ENCODE data around the gene KIAA1671. TPM values are rescaled to one million over a fixed set of nuclear protein-coding genes. Genes with fewer than 3 reads are reported as not detected.

The KIAA1671 gene
- polyA plus RNA-seq, 1 donor, result 27.1 TPM

GRCh38 chr22:25013607-25014006, 61.1 kb downstream of the KIAA1671 start:
- DNase-seq, result no peak

DNA sequence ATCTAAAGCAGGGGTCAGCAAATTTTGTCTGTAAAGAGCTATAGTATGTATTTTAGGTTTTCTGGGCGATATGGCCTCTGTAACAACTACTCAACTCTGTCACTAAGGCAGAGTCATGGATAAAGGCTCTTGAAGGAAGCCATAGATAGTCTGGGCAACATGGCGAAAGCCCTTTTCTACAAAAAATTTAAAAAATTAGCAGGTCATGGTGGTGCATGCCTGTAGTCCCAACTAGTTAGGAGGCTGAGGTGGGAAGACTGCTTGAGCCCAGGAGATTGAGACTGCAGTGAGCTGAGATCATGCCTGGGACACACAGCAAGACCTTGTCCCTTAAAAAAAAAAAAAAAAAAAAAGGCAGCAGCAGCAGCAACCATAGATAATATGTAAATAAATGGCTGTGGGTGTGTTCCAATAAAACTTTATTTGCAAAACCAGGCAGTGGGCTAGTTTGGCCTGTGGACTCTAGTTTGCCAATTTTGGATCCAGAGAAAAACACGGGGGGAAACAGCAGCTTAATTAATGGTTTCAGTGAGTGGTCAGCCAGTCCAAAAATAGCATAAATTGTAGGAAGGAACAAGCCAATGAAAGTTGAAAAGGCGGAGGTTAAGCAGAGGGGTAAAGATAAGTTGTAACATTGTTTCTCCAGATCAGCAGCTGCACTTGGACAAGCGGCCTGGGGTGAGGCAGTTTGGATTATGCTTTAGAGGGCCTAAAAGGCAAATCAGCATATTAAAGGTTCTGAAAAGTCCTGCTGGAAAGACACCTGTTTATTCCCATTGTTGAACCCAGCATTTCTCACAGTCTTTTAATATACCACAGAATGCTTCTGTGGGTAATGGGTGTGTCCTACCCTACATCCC, 62.6 kb downstream of the KIAA1671 start:
- DNase-seq, result no peak

GRCh38 chr22:25016311-25016710, 63.8 kb downstream of the KIAA1671 start:
- DNase-seq, result no peak

GRCh38 chr22:25018009-25018408, 65.5 kb downstream of the KIAA1671 start:
- DNase-seq, result no peak

- no peak for DNase-seq
Measured at GRCh38 chr22:25019427-25020184, 67.1 kb downstream of the KIAA1671 start.

- DNase-seq, result no peak
Measured at GRCh38 chr22:25021409-25021808, 68.9 kb downstream of the KIAA1671 start.

- no peak for DNase-seq
Measured at GRCh38 chr22:25021976-25022711, 69.6 kb downstream of the KIAA1671 start.

GRCh38 chr22:25023879-25024278, 71.4 kb downstream of the KIAA1671 start:
- no peak for DNase-seq

GRCh38 chr22:25024895-25025294, 72.4 kb downstream of the KIAA1671 start:
- DNase-seq, result no peak

DNA sequence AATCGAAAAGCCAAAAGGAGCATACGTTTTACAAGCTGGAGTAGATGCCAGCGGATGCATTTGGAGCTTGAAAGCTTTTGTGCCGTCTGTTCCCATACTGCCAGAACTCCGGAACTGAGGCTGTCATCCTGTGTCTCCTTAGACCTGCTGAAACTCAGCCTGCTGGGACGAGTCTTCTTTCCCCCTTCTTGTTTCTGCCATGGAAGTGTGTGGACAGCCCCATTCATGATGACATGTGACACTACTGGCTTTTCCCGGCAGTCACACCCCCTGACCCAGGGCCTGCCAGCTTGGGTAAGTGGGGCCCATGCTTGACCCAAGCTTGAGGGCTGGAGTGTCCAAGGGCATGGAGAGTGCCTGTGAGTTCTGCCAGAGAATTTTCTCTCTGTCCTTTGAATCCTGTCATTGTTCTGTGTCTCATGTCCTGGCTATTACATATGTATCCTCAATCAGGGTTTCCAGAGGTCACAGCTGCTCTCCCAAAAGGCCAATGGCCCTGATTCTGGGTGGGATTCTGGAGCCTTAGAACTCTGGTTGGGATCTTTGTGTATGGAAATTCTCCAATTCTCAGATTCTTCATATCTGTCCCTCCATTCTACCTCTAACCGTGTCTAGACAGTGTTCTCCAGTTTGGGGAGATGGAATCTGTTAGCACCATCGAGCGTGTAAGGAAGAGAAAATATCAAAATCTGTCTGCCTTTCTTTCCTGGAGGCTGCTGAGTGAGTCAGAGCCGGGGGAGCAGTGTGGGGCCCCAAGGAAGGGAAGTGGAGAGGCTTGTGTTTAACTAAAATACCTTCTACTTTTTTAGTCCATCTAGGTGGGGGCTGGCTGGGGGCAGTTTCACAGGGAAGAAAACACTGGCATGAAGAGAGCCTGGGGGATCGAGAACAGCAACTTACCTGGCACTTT, 73.2 kb downstream of the KIAA1671 start:
- no peak for DNase-seq

DNA sequence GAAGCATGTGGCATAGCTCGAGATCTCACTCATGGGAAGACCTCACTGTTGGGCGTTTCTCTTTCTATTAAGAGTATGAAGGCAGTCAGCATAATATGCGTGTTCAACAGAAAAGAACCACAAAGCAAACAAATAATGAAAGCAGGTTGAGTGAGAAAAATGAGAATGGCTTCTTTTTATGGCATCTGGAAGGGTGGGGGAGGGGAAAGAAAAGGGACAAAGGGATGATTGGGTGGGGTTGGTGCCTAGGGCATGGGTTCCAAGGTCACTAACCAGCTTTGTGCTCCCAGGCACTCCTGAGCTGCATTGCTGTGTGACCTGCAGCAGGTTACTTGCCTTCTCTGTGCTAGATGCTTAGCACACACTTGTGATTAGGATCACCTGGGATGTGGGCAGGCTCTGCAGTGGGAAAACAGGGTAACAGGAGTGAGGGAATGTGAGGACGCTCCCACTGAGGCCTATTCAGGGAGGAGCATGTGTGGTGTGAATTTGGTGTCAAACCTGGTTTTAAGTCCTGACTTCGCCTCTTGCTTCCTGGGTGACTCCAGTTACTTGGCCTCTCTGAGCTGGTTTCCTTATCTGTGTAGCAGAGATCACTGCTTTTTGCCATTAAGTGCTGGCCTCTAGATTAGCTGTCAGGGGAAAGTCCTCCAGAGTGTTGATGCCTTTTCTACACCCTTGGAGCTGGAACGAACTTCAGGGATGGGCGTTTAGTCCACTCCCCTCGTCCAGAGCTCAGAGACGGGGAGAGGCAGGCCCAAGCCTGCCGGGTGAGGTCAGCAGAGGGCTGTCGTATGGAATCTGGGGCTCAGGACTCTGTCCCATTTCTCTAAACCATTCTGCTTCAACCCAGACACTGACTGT, 74.8 kb downstream of the KIAA1671 start:
- no peak for DNase-seq

DNA sequence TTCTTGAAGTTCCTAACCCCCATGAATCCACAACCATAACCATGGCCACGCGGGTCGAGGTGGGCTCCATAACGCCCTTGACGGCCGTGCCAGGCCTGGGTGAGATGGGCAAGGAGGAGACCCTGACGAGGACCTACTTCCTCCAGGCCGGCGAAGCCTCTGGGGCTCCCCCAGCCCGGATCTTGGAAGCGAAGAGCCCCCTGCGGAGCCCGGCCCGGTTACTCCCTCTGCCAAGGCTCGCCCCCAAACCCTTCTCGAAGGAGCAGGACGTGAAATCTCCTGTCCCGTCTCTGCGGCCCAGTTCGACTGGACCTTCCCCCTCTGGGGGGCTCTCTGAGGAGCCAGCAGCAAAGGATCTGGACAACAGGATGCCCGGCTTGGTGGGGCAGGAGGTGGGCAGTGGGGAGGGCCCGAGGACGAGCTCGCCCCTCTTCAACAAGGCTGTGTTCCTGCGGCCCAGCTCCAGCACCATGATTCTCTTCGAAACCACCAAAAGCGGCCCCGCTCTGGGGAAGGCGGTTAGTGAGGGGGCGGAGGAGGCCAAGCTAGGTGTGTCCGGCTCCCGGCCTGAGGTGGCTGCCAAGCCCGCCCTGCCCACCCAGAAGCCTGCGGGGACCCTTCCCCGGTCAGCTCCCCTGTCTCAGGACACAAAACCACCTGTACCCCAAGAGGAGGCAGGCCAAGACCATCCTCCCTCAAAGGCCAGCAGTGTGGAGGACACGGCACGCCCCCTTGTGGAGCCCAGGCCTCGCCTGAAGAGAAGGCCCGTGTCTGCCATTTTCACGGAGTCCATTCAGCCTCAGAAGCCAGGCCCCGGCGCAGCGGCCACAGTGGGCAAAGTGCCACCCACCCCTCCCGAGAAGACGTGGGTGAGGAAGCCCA, 75.7 kb downstream of the KIAA1671 start:
- DNase-seq, result no peak

DNA sequence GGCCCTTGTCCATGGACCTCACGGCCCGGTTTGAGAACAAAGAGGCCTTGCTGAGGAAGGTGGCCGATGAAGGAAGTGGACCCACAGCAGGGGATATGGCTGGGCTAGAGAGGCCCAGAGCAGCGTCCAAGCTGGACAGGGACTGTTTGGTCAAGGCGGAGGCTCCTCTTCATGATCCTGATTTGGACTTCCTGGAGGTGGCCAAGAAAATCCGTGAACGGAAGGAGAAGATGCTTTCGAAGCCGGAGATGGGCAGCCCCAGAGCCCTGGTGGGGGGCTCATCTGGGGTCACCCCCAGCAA, 76.3 kb downstream of the KIAA1671 start:
- no peak for DNase-seq

DNA sequence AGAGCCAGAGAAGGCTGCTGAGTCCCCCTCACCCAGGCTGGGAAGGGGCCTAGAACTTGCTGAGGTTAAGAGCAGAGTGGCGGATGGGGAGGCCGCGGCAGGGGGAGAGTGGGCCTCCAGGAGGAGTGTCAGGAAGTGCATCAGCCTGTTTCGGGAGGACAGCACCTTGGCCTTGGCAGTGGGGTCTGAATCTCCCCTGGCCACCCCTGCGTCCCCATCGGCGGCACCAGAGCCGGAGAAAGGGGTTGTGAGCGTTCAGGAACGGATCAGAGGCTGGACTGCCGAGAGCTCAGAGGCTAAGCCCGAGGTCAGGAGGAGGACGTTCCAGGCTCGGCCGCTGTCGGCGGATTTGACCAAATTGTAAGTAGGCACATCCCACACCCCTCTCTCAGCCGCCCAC, 76.7 kb downstream of the KIAA1671 start:
- DNase-seq, result no peak

DNA sequence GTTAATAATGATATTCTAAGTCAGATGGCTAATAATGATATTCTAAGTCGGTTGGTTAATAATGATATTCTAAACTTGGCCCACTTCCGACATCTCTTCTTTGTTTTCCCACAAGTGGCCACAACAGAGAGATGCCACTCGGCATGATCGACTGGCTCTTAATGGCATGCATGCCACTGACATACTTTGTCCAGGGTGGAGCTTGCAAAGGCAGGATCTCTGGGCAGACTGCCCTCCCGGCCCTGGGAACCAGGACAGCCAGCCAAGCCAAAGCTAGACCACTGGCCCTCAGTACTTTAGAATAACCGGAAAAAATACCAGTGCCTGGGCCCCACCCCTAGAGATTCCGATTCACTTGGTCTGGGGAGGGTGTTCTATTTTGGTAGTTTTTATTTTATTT, 78.1 kb downstream of the KIAA1671 start:
- DNase-seq, result no peak

DNA sequence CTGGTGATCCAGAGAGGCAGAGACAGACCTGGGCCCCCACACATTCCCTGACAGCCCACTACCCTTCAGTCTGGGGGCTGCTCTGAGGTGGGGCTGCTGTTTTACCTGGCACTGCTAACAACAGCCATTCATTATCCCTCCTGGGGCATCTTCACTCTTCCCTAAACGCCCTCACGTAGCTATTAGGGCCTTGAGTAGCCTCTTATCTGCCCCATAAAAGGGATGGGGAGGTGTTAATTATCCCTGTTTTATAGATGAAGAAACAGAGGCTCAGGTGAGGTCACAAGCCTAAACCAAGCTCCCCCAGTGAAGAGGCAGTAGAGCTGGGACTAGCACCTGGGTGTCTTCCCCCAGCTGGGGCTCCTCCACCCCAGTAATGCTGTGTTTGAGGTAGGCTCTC, 79.5 kb downstream of the KIAA1671 start:
- no peak for DNase-seq

- DNase-seq, result no peak
Measured at GRCh38 chr22:25035715-25036114, 83.2 kb downstream of the KIAA1671 start.

GRCh38 chr22:25038239-25038638, 85.7 kb downstream of the KIAA1671 start:
- no peak for DNase-seq

DNA sequence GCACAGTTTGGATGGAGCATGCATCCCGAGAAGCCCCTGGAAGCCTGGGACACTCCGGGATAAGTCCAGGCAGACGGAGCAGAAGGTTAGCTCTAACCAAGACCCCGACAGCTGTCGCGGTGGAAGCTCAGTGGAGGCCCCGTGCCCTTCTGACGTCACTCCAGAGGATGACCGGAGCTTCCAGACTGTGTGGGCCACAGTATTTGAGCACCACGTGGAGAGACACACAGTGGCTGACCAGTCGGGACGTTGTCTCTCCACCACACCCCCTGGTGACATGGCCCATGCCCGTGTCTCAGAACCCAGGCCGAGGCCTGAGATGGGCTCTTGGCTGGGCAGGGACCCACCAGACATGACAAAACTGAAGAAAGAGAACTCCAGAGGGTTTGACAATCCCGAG, 86.3 kb downstream of the KIAA1671 start:
- no peak for DNase-seq

DNA sequence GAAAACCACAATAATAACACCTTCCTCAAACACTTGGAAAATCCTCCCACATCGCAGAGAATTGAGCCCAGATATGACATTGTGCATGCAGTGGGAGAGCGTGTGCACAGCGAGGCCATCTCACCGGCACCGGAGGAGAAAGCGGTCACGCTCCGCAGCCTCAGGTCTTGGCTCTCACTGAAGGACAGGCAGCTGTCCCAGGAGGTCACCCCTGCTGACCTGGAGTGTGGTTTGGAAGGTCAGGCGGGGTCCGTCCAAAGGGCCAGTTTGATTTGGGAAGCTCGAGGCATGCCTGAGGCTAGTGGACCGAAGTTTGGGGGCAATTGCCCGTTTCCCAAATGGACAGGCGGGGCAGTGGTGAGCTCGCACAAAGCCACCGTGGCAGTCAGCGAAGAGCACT, 86.7 kb downstream of the KIAA1671 start:
- DNase-seq, result no peak
